HEK293T (cell line): ENCODE measurements around the gene ME1.

ENCODE experiments used
- CTCF ChIA-PET: fragments of 350-600 bp; formaldehyde crosslinking; extraction: SDS; loops from one replicate; lab custom pipeline; 2021; ENCODE audit warnings: antibody characterized with exemption, inconsistent platforms; lab: Yijun Ruan, JAX
- POLR2A ChIA-PET: fragments of 350-600 bp; formaldehyde crosslinking; extraction: SDS; loops from one replicate; lab custom pipeline; 2020; ENCODE audit warnings: antibody characterized with exemption, inconsistent platforms; lab: Yijun Ruan, JAX
- DNase-seq: peaks from one replicate; pipeline ENCODE4 v3.0.0; 2012; ENCODE audit warnings: mixed read lengths; ENCODE audit errors: extremely low spot score
- ARNT ChIP-seq: fragments of 450-650 bp; IDR thresholded peaks from 2 replicates; pipeline ENCODE4 v1.6.1; 2017; ENCODE audit warnings: mild to moderate bottlenecking
- BHLHE40 ChIP-seq: fragments of 450-650 bp; IDR thresholded peaks from 2 replicates; pipeline ENCODE4 v1.6.1; 2016; ENCODE audit warnings: mild to moderate bottlenecking, moderate library complexity, borderline replicate concordance
- CTBP1 ChIP-seq: fragments of 450-650 bp; IDR thresholded peaks from 2 replicates; pipeline ENCODE4 v1.6.1; 2016; ENCODE audit warnings: borderline replicate concordance
- ELF4 ChIP-seq: fragments of 450-650 bp; IDR thresholded peaks from 2 replicates; pipeline ENCODE4 v1.6.1; 2017; ENCODE audit warnings: antibody characterized with exemption
- FOXA1 ChIP-seq: fragments of 450-650 bp; IDR thresholded peaks from 2 replicates; pipeline ENCODE4 v1.6.1; 2016; ENCODE audit warnings: mild to moderate bottlenecking
- FOXK2 ChIP-seq: fragments of 450-650 bp; IDR thresholded peaks from 2 replicates; pipeline ENCODE4 v1.6.1; 2016; ENCODE audit warnings: mild to moderate bottlenecking
- FOXM1 ChIP-seq: fragments of 450-650 bp; IDR thresholded peaks from 2 replicates; pipeline ENCODE4 v1.6.1; 2017; ENCODE audit warnings: mild to moderate bottlenecking, borderline replicate concordance
- HDGF ChIP-seq: fragments of 450-650 bp; IDR thresholded peaks from 2 replicates; pipeline ENCODE4 v1.6.1; 2017; ENCODE audit warnings: antibody characterized with exemption, borderline replicate concordance
- L3MBTL2 ChIP-seq: fragments of 450-650 bp; conservative IDR thresholded peaks from 2 replicates; pipeline ENCODE4 v1.6.1; 2016; ENCODE audit warnings: mild to moderate bottlenecking
- LEF1 ChIP-seq: fragments of 450-650 bp; IDR thresholded peaks from 2 replicates; pipeline ENCODE4 v1.6.1; 2017; ENCODE audit warnings: mild to moderate bottlenecking, borderline replicate concordance
- NFRKB ChIP-seq: fragments of 450-650 bp; IDR thresholded peaks from 2 replicates; pipeline ENCODE4 v1.6.1; 2016; ENCODE audit warnings: mild to moderate bottlenecking, moderate library complexity
- SP1 ChIP-seq: fragments of 450-650 bp; IDR thresholded peaks from 2 replicates; pipeline ENCODE4 v1.6.1; 2017
- SUZ12 ChIP-seq: fragments of 450-650 bp; IDR thresholded peaks from 2 replicates; pipeline ENCODE4 v1.6.1; 2016; ENCODE audit warnings: mild to moderate bottlenecking
- TARDBP ChIP-seq: fragments of 450-650 bp; IDR thresholded peaks from 2 replicates; pipeline ENCODE4 v1.6.1; 2016
- ZNF384 ChIP-seq: fragments of 450-650 bp; IDR thresholded peaks from 2 replicates; pipeline ENCODE4 v1.6.1; 2016
- TF ChIP-seq, protein P1 (sequence below): fragments of 450-650 bp; IDR thresholded peaks from 2 replicates; pipeline ENCODE4 v1.6.1; 2016

The ME1 gene

DNA sequence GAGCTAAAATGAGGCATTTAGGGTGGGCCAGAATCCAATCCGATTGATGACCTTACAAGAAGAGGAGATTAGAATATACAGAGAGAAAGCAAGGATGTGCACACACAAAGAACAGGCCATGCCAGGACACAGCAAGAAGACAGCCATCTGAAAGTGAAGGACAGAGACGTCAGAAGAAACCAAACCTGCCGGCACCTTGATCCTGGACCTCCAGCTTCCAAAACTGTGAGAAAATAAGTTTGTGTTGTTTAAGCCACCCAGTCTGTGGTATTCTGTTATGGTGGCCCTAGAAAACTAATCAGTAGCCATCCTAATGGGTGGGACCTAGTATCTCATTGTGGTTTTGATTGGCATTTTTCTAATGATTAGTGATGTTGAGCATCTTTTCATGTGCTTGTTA lies 39.7 kb upstream of the ME1 start:
- DNase-seq = no peak
- POLR2A ChIA-PET = no interaction called here
- CTCF ChIA-PET = no interaction called here
- TF ChIP-seq SUZ12 (no peak), FOXK2 (no peak), SP1 (no peak), TARDBP (no peak)
- TF ChIP-seq, protein P1, sequence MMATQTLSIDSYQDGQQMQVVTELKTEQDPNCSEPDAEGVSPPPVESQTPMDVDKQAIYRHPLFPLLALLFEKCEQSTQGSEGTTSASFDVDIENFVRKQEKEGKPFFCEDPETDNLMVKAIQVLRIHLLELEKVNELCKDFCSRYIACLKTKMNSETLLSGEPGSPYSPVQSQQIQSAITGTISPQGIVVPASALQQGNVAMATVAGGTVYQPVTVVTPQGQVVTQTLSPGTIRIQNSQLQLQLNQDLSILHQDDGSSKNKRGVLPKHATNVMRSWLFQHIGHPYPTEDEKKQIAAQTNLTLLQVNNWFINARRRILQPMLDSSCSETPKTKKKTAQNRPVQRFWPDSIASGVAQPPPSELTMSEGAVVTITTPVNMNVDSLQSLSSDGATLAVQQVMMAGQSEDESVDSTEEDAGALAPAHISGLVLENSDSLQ = no peak

DNA sequence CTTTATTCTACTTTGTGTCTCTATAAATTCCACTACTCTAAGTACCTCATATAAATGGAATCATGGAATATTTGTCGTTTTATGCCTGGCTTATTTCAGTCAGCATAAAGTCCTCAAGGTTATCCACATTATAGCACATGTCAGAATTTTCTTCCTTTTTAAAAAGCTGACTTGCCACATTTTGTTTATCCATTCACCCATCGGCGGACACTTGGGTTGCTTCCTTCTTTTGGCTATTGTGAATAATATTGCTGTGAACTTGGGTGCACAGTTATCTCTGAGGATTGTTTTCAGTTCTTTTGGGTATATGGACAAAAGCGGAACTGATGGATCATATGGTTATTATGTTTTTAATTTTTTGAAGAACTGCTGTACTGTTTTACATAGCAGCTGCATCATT lies 39.1 kb upstream of the ME1 start:
- POLR2A ChIA-PET = no interaction called here
- TF ChIP-seq ARNT (no peak), SUZ12 (no peak), TARDBP (no peak), ELF4 (no peak), LEF1 (no peak), L3MBTL2 (no peak), FOXM1 (no peak), NFRKB (no peak), BHLHE40 (no peak), SP1 (no peak), HDGF (no peak), FOXA1 (no peak), FOXK2 (no peak), ZNF384 (no peak), CTBP1 (no peak)
- TF ChIP-seq, protein P1 = no peak
- DNase-seq = no peak
- CTCF ChIA-PET = no interaction called here

DNA sequence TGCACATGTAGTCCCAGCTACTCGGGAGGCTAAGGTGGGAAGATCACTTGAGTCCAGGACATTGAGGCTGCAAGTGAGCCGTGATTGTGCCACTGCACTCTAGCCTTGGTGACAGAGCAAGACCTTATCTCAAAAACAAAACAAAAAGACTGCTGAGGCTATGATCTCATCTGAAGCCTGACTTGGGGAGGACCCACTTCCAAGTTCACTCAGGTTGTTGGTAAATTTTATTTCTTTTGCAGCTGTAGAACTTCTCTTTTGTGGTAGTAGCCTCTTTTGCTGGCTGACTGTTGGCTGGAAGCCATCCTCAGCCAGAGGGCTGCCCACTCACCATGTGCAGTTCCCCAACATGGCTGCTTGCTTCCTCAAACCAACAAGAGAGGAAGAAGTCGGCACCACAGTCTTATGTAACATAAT lies 36.8 kb upstream of the ME1 start:
- POLR2A ChIA-PET = no interaction called here
- TF ChIP-seq CTBP1 (no peak), FOXK2 (no peak), ARNT (no peak), LEF1 (no peak), NFRKB (no peak), ZNF384 (no peak), FOXM1 (no peak), L3MBTL2 (no peak), SUZ12 (no peak), ELF4 (no peak), FOXA1 (no peak), HDGF (no peak), SP1 (no peak), TARDBP (no peak)
- TF ChIP-seq, protein P1 = no peak
- CTCF ChIA-PET = no interaction called here
- DNase-seq = no peak

DNA sequence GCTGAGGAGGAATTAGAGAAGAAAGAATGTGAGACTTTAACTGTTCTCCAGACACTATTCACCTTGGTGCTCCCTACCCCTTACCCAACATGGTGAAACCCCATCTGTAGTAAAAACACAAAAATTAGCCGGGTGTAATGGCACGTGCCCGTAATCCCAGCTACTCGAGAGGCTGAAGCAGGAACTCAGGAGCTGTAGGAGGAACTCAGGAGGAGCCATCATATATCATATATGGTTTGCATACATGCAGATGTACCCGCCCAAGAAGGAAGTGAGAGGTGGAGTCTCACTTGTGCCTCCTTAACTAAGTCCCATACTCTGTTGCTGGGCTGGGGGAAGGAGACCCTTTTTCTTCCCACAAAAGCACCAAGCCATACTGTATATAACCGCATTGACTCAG lies 35.5 kb upstream of the ME1 start:
- POLR2A ChIA-PET = no interaction called here
- no peak for TF ChIP-seq ZNF384
- no peak for TF ChIP-seq ARNT
- no peak for TF ChIP-seq FOXM1
- no peak for TF ChIP-seq FOXA1
- no peak for TF ChIP-seq HDGF
- no peak for DNase-seq
- CTCF ChIA-PET = no interaction called here

DNA sequence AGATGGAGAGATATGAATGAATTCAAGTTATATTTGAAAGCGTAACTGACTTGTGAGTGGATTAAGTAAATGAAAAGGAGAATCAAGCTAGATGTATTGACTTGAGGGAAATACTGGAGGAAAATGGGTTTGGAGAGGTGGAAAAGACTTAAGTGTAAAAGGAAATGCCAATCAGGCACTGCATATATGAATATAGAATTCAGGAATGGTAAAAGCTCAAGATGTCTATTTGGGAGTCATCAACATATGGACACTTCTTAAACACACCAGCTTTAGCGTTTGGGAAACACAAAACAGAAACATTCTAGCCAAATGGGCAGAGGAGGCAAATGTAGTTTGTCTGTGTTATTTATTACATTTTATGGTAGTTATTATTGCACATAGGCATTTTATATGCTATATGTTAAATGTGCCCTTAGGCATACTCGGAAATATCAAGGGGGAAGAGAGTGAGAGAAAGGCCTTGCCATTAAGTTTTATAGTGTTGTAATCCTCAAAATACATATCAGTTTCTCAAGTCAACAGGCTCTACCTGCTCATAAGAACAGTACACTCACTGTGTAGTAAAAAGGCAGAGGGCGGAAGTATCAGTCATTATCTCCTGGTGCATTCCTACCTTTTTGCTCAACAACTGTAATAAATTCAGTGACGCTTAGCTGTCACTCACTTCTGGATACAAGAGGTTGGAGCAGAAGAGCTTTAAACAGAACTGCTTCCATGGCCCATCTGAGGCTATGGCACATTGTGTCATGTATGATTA lies 33.7 kb upstream of the ME1 start:
- TF ChIP-seq SP1 = no peak
- TF ChIP-seq FOXM1 = no peak
- no peak for TF ChIP-seq SUZ12
- TF ChIP-seq, protein P1 = peak; percentile 84
- POLR2A ChIA-PET = no interaction called here
- no peak for DNase-seq
- CTCF ChIA-PET = no interaction called here

DNA sequence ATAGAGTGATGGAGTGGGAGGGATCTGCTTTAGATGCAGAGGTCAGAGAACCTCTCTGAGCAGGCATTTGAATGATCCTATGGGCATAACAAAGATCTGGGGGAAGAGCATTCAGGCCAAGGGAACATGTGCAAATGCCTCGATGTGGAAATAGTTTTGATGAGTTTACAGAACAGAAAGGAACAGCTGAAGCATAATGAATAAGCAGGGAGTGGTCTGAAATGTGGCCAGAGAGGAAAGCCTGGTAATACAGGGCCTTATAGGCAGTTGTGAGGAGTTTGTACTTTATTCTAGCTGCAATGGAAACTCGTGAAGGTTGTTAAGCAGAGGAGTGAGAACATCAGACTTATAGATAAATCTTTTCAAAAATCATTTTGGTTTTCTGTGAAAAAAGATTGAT lies 33.0 kb upstream of the ME1 start:
- no peak for DNase-seq
- ChIA-PET POLR2A (no interaction called here), CTCF (no interaction called here)
- TF ChIP-seq ARNT = no peak
- TF ChIP-seq FOXA1 = no peak
- TF ChIP-seq L3MBTL2 = no peak
- TF ChIP-seq TARDBP = no peak
- TF ChIP-seq SP1 = no peak
- no peak for TF ChIP-seq BHLHE40
- no peak for TF ChIP-seq CTBP1
- TF ChIP-seq, protein P1 = no peak
- no peak for TF ChIP-seq ZNF384
- TF ChIP-seq FOXM1 = no peak
- TF ChIP-seq FOXK2 = no peak
- no peak for TF ChIP-seq NFRKB
- TF ChIP-seq ELF4 = no peak
- TF ChIP-seq LEF1 = no peak
- no peak for TF ChIP-seq HDGF
- TF ChIP-seq SUZ12 = no peak
